Activated gamma-delta T cell treated with Interleukin-2 at 50 U/mL for 16 hours (primary cell): ENCODE measurements around the gene MTCL3.
"Not testable (repeated sequence)": the region's sequence is repeated elsewhere in the genome, so short reads cannot be mapped to it uniquely, and the experiment has no call there.

Experiments used
- DNase-seq: peaks from one replicate; pipeline ENCODE4 v3.0.0-alpha.2; 2020

Gene MTCL3

GRCh38 chr6:127464161-127464880, 54.8 kb downstream of the MTCL3 start:
- no peak for DNase-seq

- DNase-seq, result no peak
These were observed 56.1 kb downstream of the MTCL3 start for GRCh38 chr6:127463056-127463455.

- DNase-seq, result no peak
These were observed 56.8 kb downstream of the MTCL3 start for GRCh38 chr6:127462376-127462775.

- no peak for DNase-seq
These were observed 58.7 kb downstream of the MTCL3 start for GRCh38 chr6:127460465-127460864.

- no peak for DNase-seq
These were observed 59.9 kb downstream of the MTCL3 start, which contains the start of gene KIAA0408 for GRCh38 chr6:127459231-127459641. KIAA0408 (minus strand) TSS chr6:127459389; CDS start chr6:127453981, 5,408 bp downstream.

- DNase-seq, result no peak
These were observed 60.3 kb downstream of the MTCL3 start for GRCh38 chr6:127458817-127459216.

GRCh38 chr6:127458222-127458621, 60.9 kb downstream of the MTCL3 start:
- DNase-seq, result no peak

- DNase-seq, result no peak
These were observed 61.6 kb downstream of the MTCL3 start for GRCh38 chr6:127457456-127458064.

GRCh38 chr6:127456465-127456864, 62.7 kb downstream of the MTCL3 start:
- no peak for DNase-seq

GRCh38 chr6:127453845-127454619, 65.1 kb downstream of the MTCL3 start:
- no peak for DNase-seq

- no peak for DNase-seq
These were observed 66.3 kb downstream of the MTCL3 start for GRCh38 chr6:127452803-127453202.

GRCh38 chr6:127451388-127451787, 67.7 kb downstream of the MTCL3 start:
- DNase-seq, result no peak

- no peak for DNase-seq
These were observed 71.4 kb downstream of the MTCL3 start for GRCh38 chr6:127447780-127448179.

- DNase-seq, result no peak
These were observed 72.8 kb downstream of the MTCL3 start for GRCh38 chr6:127446356-127446755.

- no peak for DNase-seq
These were observed 77.3 kb downstream of the MTCL3 start for GRCh38 chr6:127441881-127442280.

GRCh38 chr6:127439718-127440117, 79.4 kb downstream of the MTCL3 start:
- DNase-seq, result no peak

GRCh38 chr6:127436578-127437110, 82.5 kb downstream of the MTCL3 start:
- no peak for DNase-seq

- no peak for DNase-seq
These were observed 83.4 kb downstream of the MTCL3 start for GRCh38 chr6:127435626-127436220.

- DNase-seq, result no peak
These were observed 84.5 kb downstream of the MTCL3 start for GRCh38 chr6:127434651-127435050.

GRCh38 chr6:127428562-127428961, 90.6 kb downstream of the MTCL3 start:
- not testable (repeated sequence) for DNase-seq

GRCh38 chr6:127423921-127424320, 95.2 kb downstream of the MTCL3 start:
- DNase-seq, result no peak
